IMR-90 (cell line): Measurements from ENCODE around the gene HOXA3. TPM values are rescaled to one million over a fixed set of nuclear protein-coding genes. Genes with fewer than 3 reads are reported as not detected.

ENCODE experiments used
- ATAC-seq: fragments of 200-7000 bp; cut with Tn5 transposase; 2 replicates; pipeline ENCODE4 v1.9.1; 2020; ENCODE audit warnings: low read depth, mild to moderate bottlenecking, moderate library complexity
- BruUV-seq: library from RNA; stranded (reverse); fragments of 400-500 nt; replicated peaks from 2 replicates; lab custom pipeline; 2021; lab: Mats Ljungman, UMichigan
- CTCF ChIA-PET: fragments of 300-600 bp; formaldehyde crosslinking; extraction: SDS; loops from one replicate; lab custom pipeline; 2021; ENCODE audit warnings: antibody characterized with exemption; lab: Yijun Ruan, JAX
- POLR2A ChIA-PET: fragments of 300-600 bp; sonication (Branson Sonifier 250); formaldehyde crosslinking; loops from one replicate; lab custom pipeline; 2022; ENCODE audit warnings: antibody characterized with exemption; ENCODE audit not compliant: unreplicated experiment; lab: Charles Lee
- DNase-seq: peaks from one replicate; pipeline ENCODE4 v3.0.0; 2013
- H2AFZ ChIP-seq: replicated peaks from 2 replicates; pipeline ENCODE3; 2013; ENCODE audit warnings: low read length, mild to moderate bottlenecking; ENCODE audit not compliant: poor library complexity
- H2AK5ac ChIP-seq: 2 replicates; pipeline ENCODE4 v1.6.1; 2013; ENCODE audit warnings: low read depth, low read length, inconsistent platforms
- H2AK9ac ChIP-seq: replicated peaks from 2 replicates; pipeline ENCODE3; 2013; ENCODE audit warnings: mild to moderate bottlenecking, low read depth, low read length, moderate library complexity; ENCODE audit not compliant: poor library complexity
- H2BK120ac ChIP-seq: 2 replicates; pipeline ENCODE4 v1.6.1; 2013; ENCODE audit warnings: low read depth, low read length, inconsistent platforms
- H2BK15ac ChIP-seq: 3 replicates; pipeline ENCODE4 v1.6.1; 2013; ENCODE audit warnings: low read depth, low read length, inconsistent platforms
- H2BK20ac ChIP-seq: 2 replicates; pipeline ENCODE4 v1.6.1; 2013; ENCODE audit warnings: low read depth, mild to moderate bottlenecking, inconsistent platforms, low read length, moderate library complexity
- H2BK5ac ChIP-seq: 2 replicates; pipeline ENCODE4 v1.6.1; 2013; ENCODE audit warnings: mild to moderate bottlenecking, low read depth, low read length, inconsistent platforms; ENCODE audit not compliant: poor library complexity, severe bottlenecking
- H3K14ac ChIP-seq: replicated peaks from 2 replicates; pipeline ENCODE4 v1.6.1; 2013; ENCODE audit warnings: low read depth, low read length, inconsistent platforms
- H3K18ac ChIP-seq: 2 replicates; pipeline ENCODE4 v1.6.1; 2013; ENCODE audit warnings: low read depth, low read length, control low read depth
- H3K23ac ChIP-seq: 2 replicates; pipeline ENCODE4 v1.6.1; 2013; ENCODE audit warnings: low read depth, low read length, inconsistent platforms
- H3K27ac ChIP-seq: 2 replicates; pipeline ENCODE4 v1.5.1; 2013; ENCODE audit warnings: mild to moderate bottlenecking, control low read depth, low read length; ENCODE audit not compliant: insufficient read depth
- H3K27me3 ChIP-seq: 2 replicates; pipeline ENCODE4 v1.6.1; 2013; ENCODE audit warnings: low read length; ENCODE audit not compliant: control insufficient read depth, insufficient read depth
- H3K36me3 ChIP-seq: 2 replicates; pipeline ENCODE4 v1.6.1; 2013; ENCODE audit warnings: low read length, mixed read lengths; ENCODE audit not compliant: control insufficient read depth, insufficient read depth
- H3K4ac ChIP-seq: 2 replicates; pipeline ENCODE4 v1.6.1; 2013; ENCODE audit warnings: low read depth, low read length, inconsistent platforms
- H3K4me1 ChIP-seq: 2 replicates; pipeline ENCODE4 v1.6.1; 2013; ENCODE audit warnings: low read length, mixed read lengths; ENCODE audit not compliant: control insufficient read depth, insufficient read depth
- H3K4me2 ChIP-seq: 2 replicates; pipeline ENCODE4 v1.6.1; 2013; ENCODE audit warnings: low read depth, mild to moderate bottlenecking, control low read depth, low read length, moderate library complexity
- H3K4me3 ChIP-seq: 2 replicates; pipeline ENCODE4 v1.5.1; 2013; ENCODE audit warnings: low read depth, mild to moderate bottlenecking, control low read depth, low read length, moderate library complexity; ENCODE audit not compliant: insufficient read depth
- H3K56ac ChIP-seq: 2 replicates; pipeline ENCODE4 v1.6.1; 2013; ENCODE audit warnings: low read length, inconsistent platforms; ENCODE audit not compliant: insufficient read depth; ENCODE audit errors: extremely low read depth
- H3K79me1 ChIP-seq, 2 experiments: 2 replicates each; pipeline ENCODE4 v1.6.1; 2013; ENCODE audit warnings: low read length in 2 of 2, inconsistent platforms in 1 of 2, low read depth in 1 of 2
- H3K9ac ChIP-seq: 2 replicates; pipeline ENCODE4 v1.6.1; 2013; ENCODE audit warnings: low read depth, low read length, control low read depth
- H3K9me1 ChIP-seq: 2 replicates; pipeline ENCODE4 v1.6.1; 2013; ENCODE audit warnings: low read length, inconsistent platforms; ENCODE audit not compliant: insufficient read depth
- H3K9me3 ChIP-seq: 2 replicates; pipeline ENCODE4 v1.6.1; 2013; ENCODE audit warnings: low read length; ENCODE audit not compliant: control insufficient read depth, insufficient read depth
- H4K20me1 ChIP-seq: 2 replicates; pipeline ENCODE4 v1.6.1; 2013; ENCODE audit warnings: low read length, inconsistent platforms; ENCODE audit not compliant: insufficient read depth
- H4K5ac ChIP-seq: 2 replicates; pipeline ENCODE4 v1.6.1; 2013; ENCODE audit warnings: mild to moderate bottlenecking, low read depth, low read length, control low read depth
- H4K8ac ChIP-seq, 2 experiments: 2 replicates each; pipeline ENCODE4 v1.6.1; 2013; ENCODE audit warnings: low read depth in 2 of 2, low read length in 2 of 2, control low read depth in 1 of 2, inconsistent platforms in 1 of 2
- H4K91ac ChIP-seq: 2 replicates; pipeline ENCODE4 v1.6.1; 2013; ENCODE audit warnings: low read depth, low read length, inconsistent platforms; ENCODE audit not compliant: insufficient read depth
- BHLHE40 ChIP-seq: fragments of 150-350 bp; IDR thresholded peaks from 2 replicates; pipeline ENCODE4 v1.6.1; 2016; ENCODE audit warnings: mild to moderate bottlenecking, low read depth, low read length
- CEBPB ChIP-seq: IDR thresholded peaks from 2 replicates; pipeline ENCODE4 v1.6.1; 2012; ENCODE audit warnings: low read depth, low read length, improper control_type of control experiment
- CHD1 ChIP-seq: IDR thresholded peaks from 2 replicates; pipeline ENCODE4 v1.6.1; 2012; ENCODE audit warnings: low read depth, low read length, improper control_type of control experiment
- CTCF ChIP-seq: conservative IDR thresholded peaks from 2 replicates; pipeline ENCODE4 v1.5.1; 2012; ENCODE audit warnings: mild to moderate bottlenecking, low read depth, low read length, improper control_type of control experiment
- ELK1 ChIP-seq: fragments of 150-350 bp; IDR thresholded peaks from 2 replicates; pipeline ENCODE4 v1.6.1; 2016; ENCODE audit warnings: low read depth, mild to moderate bottlenecking, low read length, moderate library complexity, borderline replicate concordance
- FOS ChIP-seq: fragments of 150-350 bp; IDR thresholded peaks from 2 replicates; pipeline ENCODE4 v1.6.1; 2016; ENCODE audit warnings: low read depth, low read length
- MAFK ChIP-seq: IDR thresholded peaks from 2 replicates; pipeline ENCODE4 v1.6.1; 2012; ENCODE audit warnings: low read depth, low read length, improper control_type of control experiment
- MAZ ChIP-seq: IDR thresholded peaks from 2 replicates; pipeline ENCODE4 v1.6.1; 2012; ENCODE audit warnings: low read depth, mild to moderate bottlenecking, low read length, improper control_type of control experiment, moderate library complexity, borderline replicate concordance
- MXI1 ChIP-seq: IDR thresholded peaks from 2 replicates; pipeline ENCODE4 v1.6.1; 2012; ENCODE audit warnings: low read depth, mild to moderate bottlenecking, low read length, moderate library complexity, borderline replicate concordance
- NFE2L2 ChIP-seq: fragments of 150-350 bp; IDR thresholded peaks from 2 replicates; pipeline ENCODE4 v1.6.1; 2016; ENCODE audit warnings: low read depth, mild to moderate bottlenecking, low read length
- POLR2A ChIP-seq: IDR thresholded peaks from 2 replicates; pipeline ENCODE4 v1.6.1; 2012; ENCODE audit warnings: mild to moderate bottlenecking, low read depth, low read length
- RAD21 ChIP-seq: IDR thresholded peaks from 2 replicates; pipeline ENCODE4 v1.6.1; 2012; ENCODE audit warnings: low read length, improper control_type of control experiment
- RCOR1 ChIP-seq: IDR thresholded peaks from 2 replicates; pipeline ENCODE4 v1.6.1; 2012; ENCODE audit warnings: mild to moderate bottlenecking, low read length, improper control_type of control experiment; ENCODE audit not compliant: insufficient replicate concordance
- RFX5 ChIP-seq: IDR thresholded peaks from 2 replicates; pipeline ENCODE4 v1.8.0; 2012; ENCODE audit warnings: low read depth, mild to moderate bottlenecking, low read length, moderate library complexity
- SMC3 ChIP-seq: fragments of 150-350 bp; IDR thresholded peaks from 2 replicates; pipeline ENCODE4 v1.6.1; 2016; ENCODE audit warnings: low read depth, mild to moderate bottlenecking, antibody characterized with exemption, low read length, moderate library complexity
- USF2 ChIP-seq: fragments of 150-350 bp; IDR thresholded peaks from 2 replicates; pipeline ENCODE4 v1.6.1; 2017; ENCODE audit warnings: mild to moderate bottlenecking, antibody characterized with exemption, low read length, low read depth
- WGBS, 2 experiments: methylation state at CpG; one replicate each; pipeline versions ENCODE4 v1.1.5 to v1.1.7; 2013; ENCODE audit warnings: missing lambda C conversion rate in 2 of 2; ENCODE audit not compliant: insufficient read length in 1 of 2; ENCODE audit errors: extremely low coverage in 2 of 2; 5-methylcytosine and 5-hydroxymethylcytosine counted together
- dilution Hi-C: fragments of 300-500 bp; cut with HindIII; formaldehyde crosslinking; loops from one replicate; pipeline ENCODE4 v1.14.3; 2018; ENCODE audit warnings: low sequenced_read_pairs; ENCODE audit not compliant: unreplicated experiment
- in situ Hi-C: fragments of 300-500 bp; cut with MboI; formaldehyde crosslinking; loops from 3 replicates; pipeline ENCODE4 v1.14.3; 2019; ENCODE audit warnings: low sequenced_read_pairs, inconsistent platforms, mixed read lengths
- intact Hi-C: fragments of 100-400 bp; cut with micrococcal nuclease; formaldehyde crosslinking; loops from 2 replicates; pipeline ENCODE4 v1.10.0; 2022
- polyA plus RNA-seq, 3 experiments: library from polyadenylated mRNA; depleted of rRNA; stranded (reverse); fragments of >200 nt; gene quantifications; 2 replicates each; pipeline ENCODE4 v1.2.3, GENCODE V29; 2012; ENCODE audit warnings: low replicate concordance in 1 of 3
- total RNA-seq: library from RNA; depleted of rRNA; stranded (reverse); fragments of >200 nt; gene quantifications from 2 replicates; pipeline ENCODE4 v1.2.3, GENCODE V29; 2012

HOXA3 gene
- total and polyA plus RNA-seq, 2 of the 4 experiments (the other 2 are of a cell fraction): 0.90 to 5.4 TPM

- Histone ChIP-seq H3K79me1 (peaks cover 16 to 41% of the 10 kb centered on the region in 2 experiments), H3K18ac (no peak overlapping the region), H4K20me1 (no peaks in the 10 kb centered on the region), H3K9me3 (no peaks in the 10 kb centered on the region), H3K27me3 (no peaks in the 10 kb centered on the region), H2BK120ac (no peak overlapping the region), H3K4me1 (peaks cover 24% of the 10 kb centered on the region), H3K4me3 (no peak overlapping the region), H3K23ac (no peak overlapping the region), H3K4me2 (peak overlapping the region; percentile 64; the same call in 1 of the 2 replicates), H4K8ac (no peak overlapping the region), H2AK5ac (no peak overlapping the region), H3K4ac (no peak overlapping the region), H3K56ac (no peak overlapping the region), H4K91ac (no peak overlapping the region), H3K9me1 (peaks cover 8% of the 10 kb centered on the region; the same call in 1 of the 2 replicates), H2AK9ac (no peak overlapping the region), H2AFZ (no peak overlapping the region), H3K14ac (no peak overlapping the region), H4K5ac (no peak overlapping the region), H3K36me3 (no peaks in the 10 kb centered on the region), H2BK5ac (peak overlapping the region; percentile 28), H3K27ac (no peak overlapping the region; the same call in 1 of the 2 replicates), H2BK15ac (0 out of 3 replicates have a peak overlapping the region, but pooled peaks have one; percentile 3), H3K9ac (no peak overlapping the region), H2BK20ac (no peak overlapping the region)
- TF ChIP-seq RCOR1 (no peak), MAFK (0 out of 2 replicates have a peak, but pooled peaks have one; percentile 1), RAD21 (no peak; the same call in 1 of the 2 replicates), SMC3 (no peak), USF2 (no peak), MXI1 (no peak), POLR2A (peak; percentile 76), FOS (peak; percentile 77), ELK1 (no peak), RFX5 (no peak), CEBPB (peak; percentile 96), CTCF (no peak), BHLHE40 (peak; percentile 61), CHD1 (no peak), MAZ (peak; percentile 45; the same call in 1 of the 2 replicates), NFE2L2 (no peak)
- dilution Hi-C loops: no loop called here
- no TSS peak for BruUV-seq
- peak; percentile 97 for DNase-seq
- in situ Hi-C loops: no loop called here
- no CpG with 5 or more reads among the region's 2 CpGs for WGBS, 2 experiments
- ChIA-PET POLR2A (interaction anchor here (0.6 kb wide), 1 partner anchor 25 kb away, joined by 4 read pairs; no protein-coding TSS in a partner anchor), CTCF (no interaction called here)
- intact Hi-C loops: loop anchor here (5.0 kb wide), 1 partner anchor 102 kb away; no protein-coding TSS in a partner anchor
- ATAC-seq: no peak
Measured at GRCh38 chr7:27134392-27134791, 18.0 kb downstream of the HOXA3 start.
